OCI-LY3 (cell line): ENCODE data around the gene YJU2.

Source experiments
- CTCF ChIP-seq: fragments of 200-600, 300-600 bp; sonication (generic); IDR thresholded peaks from 2 replicates; pipeline ENCODE4 v1.5.1; 2014; ENCODE audit warnings: antibody characterized with exemption, low read length, low read depth
- EZH2phosphoT487 ChIP-seq: fragments of 200-600 bp; shearing (Covaris generic); IDR thresholded peaks from 2 replicates; pipeline ENCODE4 v1.6.1; 2018; ENCODE audit warnings: antibody characterized with exemption, mixed run types, low read depth

GRCh38 chr19:4229179-4229931 is 17.5 kb upstream of the YJU2 start, which contains the start of gene EBI3:
- TF ChIP-seq CTCF, result no peak
- no peak for TF ChIP-seq EZH2phosphoT487
